CD4-positive, alpha-beta T cell treated with Interleukin-15 for 4 hours (primary cell): ENCODE measurements around the gene SIAH1.
"Not testable (repeated sequence)": the region's sequence is repeated elsewhere in the genome, so short reads cannot be mapped to it uniquely, and the experiment has no call there.

Experiments
- DNase-seq: peaks from one replicate; pipeline ENCODE4 v3.0.0-alpha.2; 2020; ENCODE audit warnings: low spot score

The SIAH1 gene

GRCh38 chr16:48393485-48394354 lies 8.5 kb upstream of the SIAH1 start:
- no peak for DNase-seq

- DNase-seq, result no peak
Observed at GRCh38 chr16:48392407-48392806, 7.2 kb upstream of the SIAH1 start.

- DNase-seq, result no peak
Observed at GRCh38 chr16:48386559-48387312, 1.5 kb upstream of the SIAH1 start.

- peak; percentile 16 for DNase-seq
Observed at GRCh38 chr16:48384520-48385252, 527 bp downstream of the SIAH1 start.

- no peak for DNase-seq
Observed at GRCh38 chr16:48383877-48384519, 1.2 kb downstream of the SIAH1 start.

GRCh38 chr16:48383009-48383876 lies 2.0 kb downstream of the SIAH1 start:
- DNase-seq, result no peak

GRCh38 chr16:48382131-48382530 lies 3.1 kb downstream of the SIAH1 start:
- no peak for DNase-seq

- no peak for DNase-seq
Observed at GRCh38 chr16:48381201-48381600, 4.0 kb downstream of the SIAH1 start.

- DNase-seq, result no peak
Observed at GRCh38 chr16:48378836-48379235, 6.4 kb downstream of the SIAH1 start.

- no peak for DNase-seq
Observed at GRCh38 chr16:48378276-48378675, 6.9 kb downstream of the SIAH1 start.

GRCh38 chr16:48377301-48377700 lies 7.9 kb downstream of the SIAH1 start:
- DNase-seq, result not testable (repeated sequence)

GRCh38 chr16:48374255-48374654 lies 11.0 kb downstream of the SIAH1 start:
- DNase-seq, result no peak

- no peak for DNase-seq
Observed at GRCh38 chr16:48373258-48374029, 11.8 kb downstream of the SIAH1 start.

GRCh38 chr16:48372744-48373143 lies 12.5 kb downstream of the SIAH1 start:
- no peak for DNase-seq

GRCh38 chr16:48371393-48371780 lies 13.8 kb downstream of the SIAH1 start:
- no peak for DNase-seq

GRCh38 chr16:48370668-48371392 lies 14.4 kb downstream of the SIAH1 start:
- not testable (repeated sequence) for DNase-seq

GRCh38 chr16:48370229-48370628 lies 15.0 kb downstream of the SIAH1 start:
- no peak for DNase-seq

- no peak for DNase-seq
Observed at GRCh38 chr16:48369765-48370164, 15.4 kb downstream of the SIAH1 start.

- DNase-seq, result no peak
Observed at GRCh38 chr16:48367441-48368049, 17.7 kb downstream of the SIAH1 start.
